DMS153 (cell line): Measurements from ENCODE around the gene TSEN34.
"Not testable (repeated sequence)": the region's sequence is repeated elsewhere in the genome, so short reads cannot be mapped to it uniquely, and the experiment has no call there.

Experiments used
- DNase-seq: peaks from one replicate; lab custom pipeline; 2025; lab: John Stamatoyannopoulos, UW

TSEN34 gene

DNA sequence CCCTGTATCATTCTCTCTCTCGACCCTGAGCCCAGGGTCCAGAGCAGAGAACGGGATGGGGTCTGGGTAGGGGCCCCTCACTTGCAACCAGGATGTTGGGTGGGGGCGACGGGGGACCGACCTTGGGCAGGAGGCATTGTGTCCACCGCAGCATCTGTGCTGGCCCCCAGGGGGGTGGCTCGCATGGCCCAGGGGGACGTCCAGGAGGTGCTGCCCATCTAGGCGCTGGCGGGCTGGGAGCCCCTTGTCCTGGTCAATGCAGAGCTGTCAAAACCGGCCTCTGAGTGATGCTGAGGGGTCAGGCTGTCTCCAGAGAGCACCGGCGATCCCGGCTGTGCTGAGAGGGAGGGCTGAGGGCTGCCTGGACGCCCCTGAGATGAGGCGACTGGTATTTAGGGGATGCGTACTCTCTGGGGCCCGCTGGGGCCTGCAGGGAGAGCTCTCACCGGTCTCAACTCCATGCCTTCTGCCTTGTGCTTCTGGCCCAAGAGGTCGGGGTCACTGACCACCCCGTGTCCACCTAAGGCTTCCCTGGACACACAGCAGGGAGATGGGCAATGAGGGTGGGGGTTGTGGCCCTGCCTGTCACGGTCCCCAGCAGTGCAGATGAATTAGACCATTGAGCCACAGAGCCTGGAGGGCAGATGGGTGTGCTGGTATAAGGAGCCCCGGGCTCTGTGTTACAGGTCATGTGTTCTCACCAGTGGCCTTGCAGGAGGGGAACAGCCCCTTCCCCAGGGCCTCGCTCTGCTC lies 18.1 kb downstream of the TSEN34 start:
- DNase-seq: no peak

GRCh38 chr19:54209811-54210494 lies 18.8 kb downstream of the TSEN34 start:
- DNase-seq: peak; percentile 94

- no peak for DNase-seq
Measured at GRCh38 chr19:54211235-54211634, 20.1 kb downstream of the TSEN34 start.

DNA sequence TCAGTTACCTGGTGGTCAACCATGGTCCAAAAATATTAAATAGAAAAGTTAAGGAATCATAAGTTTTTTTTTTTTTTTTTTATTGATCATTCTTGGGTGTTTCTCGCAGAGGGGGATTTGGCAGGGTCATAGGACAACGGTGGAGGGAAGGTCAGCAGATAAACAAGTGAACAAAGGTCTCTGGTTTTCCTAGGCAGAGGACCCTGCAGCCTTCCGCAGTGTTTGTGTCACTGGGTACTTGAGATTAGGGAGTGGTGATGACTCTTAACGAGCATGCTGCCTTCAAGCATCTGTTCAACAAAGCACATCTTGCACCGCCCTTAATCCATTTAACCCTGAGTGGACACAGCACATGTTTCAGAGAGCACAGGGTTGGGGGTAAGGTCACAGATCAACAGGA lies 23.1 kb downstream of the TSEN34 start:
- not testable (repeated sequence) for DNase-seq

DNA sequence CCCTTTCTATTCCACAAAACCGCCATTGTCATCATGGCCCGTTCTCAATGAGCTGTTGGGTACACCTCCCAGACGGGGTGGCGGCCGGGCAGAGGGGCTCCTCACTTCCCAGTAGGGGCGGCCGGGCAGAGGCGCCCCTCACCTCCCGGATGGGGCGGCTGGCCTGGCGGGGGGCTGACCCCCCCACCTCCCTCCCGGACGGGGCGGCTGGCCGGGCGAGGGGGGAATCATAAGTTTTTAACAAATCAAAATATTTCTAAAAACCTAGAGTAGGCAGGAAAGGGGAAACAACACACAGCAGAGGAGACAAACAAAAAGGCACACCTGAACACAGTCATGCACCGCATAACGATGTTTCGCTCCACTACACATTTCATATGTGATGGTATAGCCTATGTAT lies 23.6 kb downstream of the TSEN34 start:
- not testable (repeated sequence) for DNase-seq

DNA sequence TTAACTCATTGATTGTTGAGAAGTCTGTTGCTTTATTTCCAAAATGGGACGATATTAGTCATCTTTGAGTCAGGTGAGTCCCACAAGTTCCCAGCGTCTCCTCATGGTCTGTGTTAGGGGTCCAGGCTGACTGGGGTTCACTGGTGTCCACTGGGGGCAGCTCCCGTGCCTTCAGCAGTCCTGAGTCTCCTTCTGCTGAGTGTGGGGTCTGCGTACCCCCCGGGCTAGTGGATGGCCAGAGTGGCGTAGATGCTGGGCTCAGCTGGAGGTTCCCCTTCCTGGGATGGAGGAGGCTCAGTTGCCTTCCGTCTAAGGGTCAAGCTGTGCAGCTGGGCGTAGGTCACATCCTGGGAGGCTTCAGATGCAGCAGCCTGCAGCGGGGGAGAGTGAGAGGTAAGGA lies 25.8 kb downstream of the TSEN34 start:
- DNase-seq: no peak

- not testable (repeated sequence) for DNase-seq
Measured at GRCh38 chr19:54217517-54218247, 26.6 kb downstream of the TSEN34 start.

DNA sequence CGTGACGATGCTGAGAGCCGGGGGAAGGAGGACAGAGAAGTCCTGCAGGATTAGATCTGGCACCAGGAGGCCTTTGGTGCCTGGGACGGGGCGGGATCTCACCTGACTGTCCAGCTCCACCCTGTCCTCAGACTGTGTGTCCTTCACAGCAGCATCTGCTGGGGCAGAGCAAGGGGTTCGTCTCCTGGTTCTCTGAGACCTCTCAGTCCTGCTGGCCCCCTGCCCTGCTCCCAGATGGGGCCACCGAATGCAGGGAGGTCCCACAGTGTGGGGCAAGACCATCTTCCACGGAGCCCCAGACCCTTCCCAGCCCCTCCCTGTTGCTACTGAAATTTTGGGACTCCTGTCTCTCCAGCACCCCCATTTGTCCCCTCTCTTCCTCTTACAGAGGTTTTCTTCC lies 27.2 kb downstream of the TSEN34 start:
- DNase-seq: no peak

- no peak for DNase-seq
Measured at GRCh38 chr19:54218960-54219661, 28.0 kb downstream of the TSEN34 start.

DNA sequence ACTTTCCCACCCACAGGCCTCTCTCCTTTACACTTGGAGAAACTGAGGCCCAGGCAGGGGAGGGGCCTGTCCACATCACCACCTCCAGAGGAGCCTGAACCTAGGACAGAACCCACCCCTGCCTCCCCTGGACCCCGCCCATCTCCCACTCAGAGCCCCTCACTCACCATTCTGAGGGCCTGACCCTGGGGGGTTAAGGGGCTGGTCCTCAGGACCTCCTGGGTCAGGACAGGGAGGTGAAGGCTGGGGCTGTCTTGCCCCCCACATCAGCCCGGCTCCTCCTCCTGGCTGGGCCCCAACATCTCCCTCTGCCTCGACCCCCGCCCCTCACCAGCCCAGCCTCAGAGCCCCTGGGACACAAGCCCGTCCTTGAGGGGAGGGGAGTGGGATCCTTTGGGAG lies 28.6 kb downstream of the TSEN34 start:
- not testable (repeated sequence) for DNase-seq

- not testable (repeated sequence) for DNase-seq
Measured at GRCh38 chr19:54221947-54222346, 30.8 kb downstream of the TSEN34 start.

- DNase-seq: not testable (repeated sequence)
Measured at GRCh38 chr19:54222474-54223276, 31.6 kb downstream of the TSEN34 start, which contains the start of gene LILRB3. TSS of gene LILRB3 (minus strand) at chr19:54223007. CDS start at chr19:54222976, 31 bp downstream.

DNA sequence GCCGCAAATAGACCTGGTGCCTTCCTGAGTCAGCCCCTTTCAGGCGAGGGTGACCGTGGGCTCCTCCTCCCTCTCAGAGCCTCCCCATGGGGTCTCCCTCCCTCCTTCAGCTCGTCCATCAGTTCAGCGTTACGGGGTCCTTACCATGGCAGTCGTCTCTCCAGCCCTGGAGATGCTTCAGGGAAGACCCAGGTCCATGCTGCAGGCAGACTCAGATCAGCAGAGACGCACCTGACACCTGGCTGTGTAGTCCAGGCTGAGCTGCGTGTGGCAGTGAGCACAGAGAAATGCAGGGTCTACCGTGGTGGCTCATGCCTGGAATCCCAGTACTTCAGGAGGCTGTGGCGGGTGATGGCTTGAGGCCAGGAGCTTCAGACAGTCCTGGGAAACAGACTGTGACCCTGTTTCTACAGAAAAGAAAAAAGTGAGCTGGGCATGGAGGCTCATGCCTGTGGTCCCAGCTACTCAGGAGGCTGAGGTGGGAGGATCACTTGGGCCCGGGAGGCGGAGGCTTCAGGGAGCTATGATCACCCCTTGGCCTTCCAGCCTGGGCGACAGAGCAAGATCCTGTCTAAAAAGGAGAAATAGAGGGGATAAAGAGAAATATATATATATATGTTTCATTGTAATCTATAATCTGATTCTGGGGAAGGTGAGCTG lies 32.3 kb downstream of the TSEN34 start:
- not testable (repeated sequence) for DNase-seq

DNA sequence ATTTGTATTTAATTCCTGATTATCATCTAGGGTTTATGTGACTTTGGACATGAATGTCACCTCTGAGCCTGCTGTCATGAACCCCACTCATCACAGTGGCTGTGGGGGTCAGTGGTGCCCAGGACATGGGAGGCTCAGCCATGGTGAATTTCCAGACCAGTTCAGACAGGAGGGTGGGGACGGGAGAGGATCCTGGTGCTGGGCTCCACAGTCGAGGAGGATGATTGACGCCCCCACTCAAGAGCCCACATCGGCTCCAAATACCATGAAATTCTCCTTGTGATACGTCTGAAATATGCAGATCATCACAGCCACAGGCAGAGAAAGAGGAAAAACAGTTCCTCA lies 32.8 kb downstream of the TSEN34 start:
- DNase-seq: not testable (repeated sequence)

GRCh38 chr19:54224619-54225018 lies 33.5 kb downstream of the TSEN34 start:
- DNase-seq: not testable (repeated sequence)

GRCh38 chr19:54229146-54229545 lies 38.0 kb downstream of the TSEN34 start:
- DNase-seq: no peak

DNA sequence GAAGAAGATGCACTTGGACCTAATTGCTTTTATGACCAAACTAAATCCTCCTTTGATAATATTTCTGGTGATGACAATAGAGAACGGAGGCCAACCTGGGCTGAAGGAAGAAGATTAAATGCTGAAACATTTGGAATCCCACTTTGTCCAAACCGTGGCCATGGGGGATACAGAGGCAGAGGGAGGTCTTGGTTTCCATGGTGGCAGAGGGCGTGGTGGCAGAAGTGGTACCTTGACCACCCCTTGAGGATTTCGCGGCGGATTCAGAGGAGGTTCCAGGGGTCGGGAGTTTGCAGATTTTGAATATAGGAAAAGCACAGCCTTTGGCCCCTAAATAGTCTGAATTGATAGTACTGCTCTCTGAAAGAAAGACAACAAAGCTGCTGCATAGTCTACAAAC lies 38.9 kb downstream of the TSEN34 start:
- no peak for DNase-seq

DNA sequence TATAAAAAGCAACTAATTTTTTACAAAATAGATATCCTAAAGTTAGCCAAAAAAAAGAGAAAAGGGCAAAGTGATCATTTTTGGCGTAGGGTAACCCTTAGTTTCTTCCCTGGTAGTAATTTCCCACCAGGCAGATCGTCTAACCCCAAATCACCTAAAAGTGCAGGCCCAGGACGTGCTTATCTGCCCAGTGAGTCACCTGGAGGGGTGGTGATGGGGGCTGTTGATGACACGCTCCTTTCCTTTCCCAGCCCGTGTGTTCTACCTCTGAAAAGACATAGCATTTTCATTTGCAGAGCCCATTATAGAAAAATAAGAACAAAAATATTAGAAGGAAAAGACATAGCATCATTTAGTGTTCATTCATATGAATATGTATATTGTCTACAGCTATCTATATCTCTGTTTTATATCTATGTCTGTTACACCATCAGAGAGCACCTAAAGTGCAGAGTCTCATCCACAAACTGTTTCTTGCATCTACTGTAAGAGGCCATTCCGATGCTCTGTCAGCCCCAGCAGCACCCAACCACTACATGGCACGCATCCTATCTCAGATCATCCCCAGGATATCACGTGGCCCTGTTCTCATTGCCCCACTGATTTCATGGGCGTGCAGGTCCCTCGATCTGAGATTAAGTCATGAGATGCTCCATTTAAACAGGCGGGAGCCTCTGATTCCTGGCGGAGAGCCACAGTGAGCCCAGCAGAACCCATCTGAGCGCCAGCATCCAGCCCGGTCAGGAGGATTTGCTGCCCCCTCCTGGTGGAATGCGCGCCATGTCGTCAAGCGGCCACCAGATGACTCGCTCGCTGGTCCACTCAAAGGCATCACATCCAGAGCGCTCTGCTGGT lies 40.2 kb downstream of the TSEN34 start:
- DNase-seq: peak; percentile 82

GRCh38 chr19:54233941-54234340 lies 42.8 kb downstream of the TSEN34 start:
- no peak for DNase-seq
